ENCODE results near the gene ITPR1.
"Not testable (repeated sequence)": the region's sequence is repeated elsewhere in the genome, so short reads cannot be mapped to it uniquely, and the experiment has no call there.

The ITPR1 gene

GRCh38 chr3:4493014-4493940, at the start of gene ITPR1:
TSS of gene ITPR1 (plus strand) at chr3:4493348. CDS start at chr3:4516492, 23,144 bp downstream.
- no peak for TF ChIP-seq CTCF (IDR thresholded peaks at IDR 0.05; ENCODE audit: low read depth, low read length)
- H3K4me3 ChIP-seq (replicated peaks in 1 of 2; ENCODE audit: low read depth in 2 of 2, low read length in 2 of 2), result peak within 1 kb of the TSS; percentile 87 to 89
- DNase-seq (ENCODE audit: low read depth in 2 of 2), result peak; percentile 100

- no peak for DNase-seq (ENCODE audit: low read depth in 2 of 2)
- no peak overlapping the region for H3K4me3 ChIP-seq (replicated peaks in 1 of 2; ENCODE audit: low read depth in 2 of 2, low read length in 2 of 2)
- TF ChIP-seq CTCF (IDR thresholded peaks at IDR 0.05; ENCODE audit: low read depth, low read length), result no peak
These were observed 45.7 kb upstream of the ITPR1 start for GRCh38 chr3:4447295-4447999.

- H3K4me3 ChIP-seq (replicated peaks in 1 of 2; ENCODE audit: low read depth in 2 of 2, low read length in 2 of 2), result no peak overlapping the region
- no peak for DNase-seq (ENCODE audit: low read depth in 2 of 2)
- no peak for TF ChIP-seq CTCF (IDR thresholded peaks at IDR 0.05; ENCODE audit: low read depth, low read length)
These were observed 45.0 kb upstream of the ITPR1 start for GRCh38 chr3:4448187-4448586.

GRCh38 chr3:4449043-4449805, 43.9 kb upstream of the ITPR1 start:
- H3K4me3 ChIP-seq (replicated peaks in 1 of 2; ENCODE audit: low read depth in 2 of 2, low read length in 2 of 2), result no peak overlapping the region
- no peak for TF ChIP-seq CTCF (IDR thresholded peaks at IDR 0.05; ENCODE audit: low read depth, low read length)

GRCh38 chr3:4454142-4454541, 39.0 kb upstream of the ITPR1 start:
- H3K4me3 ChIP-seq (replicated peaks in 1 of 2; ENCODE audit: low read depth in 2 of 2, low read length in 2 of 2), result no peak overlapping the region
- DNase-seq (ENCODE audit: low read depth in 2 of 2), result no peak
- no peak for TF ChIP-seq CTCF (IDR thresholded peaks at IDR 0.05; ENCODE audit: low read depth, low read length)

More at GRCh38 chr3:4449043-4449805, 43.9 kb upstream of the ITPR1 start:
- no peak for DNase-seq (ENCODE audit: low read depth in 2 of 2)

- not testable (repeated sequence) for H3K4me3 ChIP-seq (replicated peaks in 1 of 2; ENCODE audit: low read depth in 2 of 2, low read length in 2 of 2); DNase-seq (ENCODE audit: low read depth in 2 of 2)
These were observed 36.4 kb upstream of the ITPR1 start for GRCh38 chr3:4456780-4457179.

All from cardiac fibroblast (primary cell).